H1 (cell line): ENCODE results near the gene POFUT2. TPM values are rescaled to one million over a fixed set of nuclear protein-coding genes. Genes with fewer than 3 reads are reported as not detected.

Experiments used
- CTCF ChIA-PET: fragments of 300-600 bp; sonication (Branson Sonifier 250); formaldehyde crosslinking; loops from one replicate; lab custom pipeline; 2021; ENCODE audit not compliant: partially characterized antibody; lab: Charles Lee
- POLR2A ChIA-PET: fragments of 300-600 bp; sonication (Branson Sonifier 250); formaldehyde crosslinking; loops from one replicate; lab custom pipeline; 2021; ENCODE audit warnings: inconsistent platforms; ENCODE audit not compliant: partially characterized antibody; lab: Charles Lee
- DNase-seq, 2 experiments: peaks; one replicate each; pipeline versions ENCODE4 v3.0.0 to v3.0.0-alpha.2; 2010 to 2022; ENCODE audit warnings: low spot score in 2 of 2, low read depth in 1 of 2, mixed read lengths in 1 of 2
- FAIRE-seq: peaks from 2 replicates; lab custom pipeline; 2011; peaks lifted over from hg19 to GRCh38; lab: Jason Lieb, UNC
- H2AFZ ChIP-seq: 2 replicates; pipeline ENCODE4 v1.8.1; 2012; ENCODE audit warnings: low read length, inconsistent platforms
- H2AK5ac ChIP-seq: 2 replicates; pipeline ENCODE4 v1.6.1; 2013; ENCODE audit warnings: low read depth, low read length
- H2BK120ac ChIP-seq: replicated peaks from 2 replicates; pipeline ENCODE3; 2013; ENCODE audit warnings: low read depth, low read length, inconsistent platforms
- H2BK12ac ChIP-seq: 2 replicates; pipeline ENCODE4 v1.6.1; 2013; ENCODE audit warnings: low read depth, low read length
- H2BK15ac ChIP-seq: 2 replicates; pipeline ENCODE4 v1.6.1; 2013; ENCODE audit warnings: low read length
- H2BK20ac ChIP-seq: 2 replicates; pipeline ENCODE4 v1.6.1; 2013; ENCODE audit warnings: low read length
- H2BK5ac ChIP-seq: 2 replicates; pipeline ENCODE4 v1.6.1; 2013; ENCODE audit warnings: low read depth, low read length
- H3K14ac ChIP-seq: 2 replicates; pipeline ENCODE4 v1.6.1; 2013; ENCODE audit warnings: inconsistent platforms; ENCODE audit not compliant: insufficient read length
- H3K18ac ChIP-seq: 2 replicates; pipeline ENCODE4 v1.6.1; 2013; ENCODE audit warnings: low read length; ENCODE audit errors: extremely low read depth
- H3K23ac ChIP-seq: 2 replicates; pipeline ENCODE4 v1.6.1; 2013; ENCODE audit warnings: inconsistent platforms; ENCODE audit not compliant: insufficient read length
- H3K23me2 ChIP-seq: 2 replicates; pipeline ENCODE4 v1.6.1; 2013; ENCODE audit warnings: low read depth, low read length
- H3K27ac ChIP-seq: 2 replicates; pipeline ENCODE4 v1.6.1; 2011; ENCODE audit warnings: low read depth, low read length, inconsistent platforms
- H3K27me3 ChIP-seq, 4 experiments: replicated peaks in 1 of 4; 1 replicate in 1 of 4; 2 replicates in 3 of 4; pipeline versions ENCODE4 v1.6.1 to v1.8.1; 2011 to 2013; ENCODE audit warnings: low read length in 3 of 4, mild to moderate bottlenecking in 3 of 4, inconsistent platforms in 2 of 4, mixed read lengths in 2 of 4, moderate library complexity in 1 of 4; ENCODE audit not compliant: control insufficient read depth in 3 of 4, insufficient read depth in 3 of 4; ENCODE audit errors: extremely low read depth in 1 of 4
- H3K36me3 ChIP-seq, 4 experiments: 2 replicates each; pipeline versions ENCODE4 v1.6.1 to v1.8.1; 2011 to 2013; ENCODE audit warnings: mild to moderate bottlenecking in 4 of 4, low read length in 3 of 4, moderate library complexity in 2 of 4, control low read depth in 1 of 4, inconsistent platforms in 1 of 4; ENCODE audit not compliant: insufficient read depth in 4 of 4, control insufficient read depth in 2 of 4
- H3K4ac ChIP-seq: replicated peaks from 2 replicates; pipeline ENCODE3; 2013; ENCODE audit warnings: low read length, low read depth, mixed read lengths, inconsistent platforms; ENCODE audit not compliant: insufficient read length
- H3K4me1 ChIP-seq, 4 experiments: replicated peaks in 1 of 4; 1 replicate in 1 of 4; 2 replicates in 3 of 4; pipeline versions ENCODE4 v1.6.1 to v1.8.1; 2011 to 2013; ENCODE audit warnings: low read length in 3 of 4, inconsistent platforms in 2 of 4, mixed read lengths in 1 of 4; ENCODE audit not compliant: insufficient read depth in 4 of 4, control insufficient read depth in 3 of 4
- H3K4me2 ChIP-seq, 2 experiments: 2 replicates each; pipeline versions ENCODE4 v1.6.1 to v1.8.1; 2011 to 2013; ENCODE audit warnings: low read depth in 2 of 2, low read length in 2 of 2, control low read depth in 1 of 2, inconsistent platforms in 1 of 2, mild to moderate bottlenecking in 1 of 2; ENCODE audit not compliant: insufficient read depth in 1 of 2
- H3K4me3 ChIP-seq, 4 experiments: fragments of 200-600, 300-600 bp in 1 of 4; sonication (generic), shearing (Covaris generic), sonication (Bioruptor Twin) in 1 of 4; 2 replicates each; pipeline versions ENCODE4 v1.5.1 to v1.8.1; 2011 to 2016; ENCODE audit warnings: low read length in 4 of 4, low read depth in 3 of 4, control low read depth in 2 of 4, inconsistent platforms in 2 of 4, mild to moderate bottlenecking in 2 of 4, mixed read lengths in 1 of 4, moderate library complexity in 1 of 4; ENCODE audit not compliant: insufficient read depth in 2 of 4; ENCODE audit errors: extremely low read depth in 1 of 4
- H3K56ac ChIP-seq: replicated peaks from 2 replicates; pipeline ENCODE3; 2013; ENCODE audit warnings: low read depth, mild to moderate bottlenecking, mixed read lengths, low read length, inconsistent platforms; ENCODE audit not compliant: insufficient read length
- H3K79me1 ChIP-seq: 2 replicates; pipeline ENCODE4 v1.6.1; 2013; ENCODE audit warnings: low read depth, low read length, control low read depth
- H3K79me2 ChIP-seq, 2 experiments: 2 replicates each; pipeline versions ENCODE4 v1.6.1 to v1.8.1; 2012 to 2013; ENCODE audit warnings: low read length in 2 of 2, mild to moderate bottlenecking in 2 of 2, inconsistent platforms in 1 of 2; ENCODE audit not compliant: insufficient read depth in 2 of 2, control insufficient read depth in 1 of 2
- H3K9ac ChIP-seq, 4 experiments: replicated peaks in 1 of 4; 1 replicate in 1 of 4; 2 replicates in 3 of 4; pipeline versions ENCODE4 v1.6.1 to v1.8.1; 2011 to 2013; ENCODE audit warnings: low read depth in 3 of 4, low read length in 3 of 4, control low read depth in 2 of 4, mild to moderate bottlenecking in 2 of 4, moderate library complexity in 2 of 4, inconsistent platforms in 1 of 4; ENCODE audit errors: extremely low read depth in 1 of 4
- H3K9me3 ChIP-seq, 2 experiments: 2 replicates each; pipeline versions ENCODE4 v1.6.1 to v1.8.1; 2012 to 2013; ENCODE audit warnings: mild to moderate bottlenecking in 2 of 2, moderate library complexity in 2 of 2, control low read depth in 1 of 2, inconsistent platforms in 1 of 2, low read depth in 1 of 2, low read length in 1 of 2, mixed read lengths in 1 of 2; ENCODE audit not compliant: insufficient read depth in 2 of 2
- H4K20me1 ChIP-seq, 2 experiments: replicated peaks in 1 of 2; 2 replicates each; pipeline versions ENCODE3 to v1.8.1; 2011 to 2013; ENCODE audit warnings: inconsistent platforms in 2 of 2, low read length in 2 of 2, mild to moderate bottlenecking in 1 of 2; ENCODE audit not compliant: insufficient read depth in 2 of 2, control insufficient read depth in 1 of 2
- H4K5ac ChIP-seq: 2 replicates; pipeline ENCODE4 v1.6.1; 2013; ENCODE audit warnings: low read length, low read depth, mixed read lengths, inconsistent platforms; ENCODE audit not compliant: insufficient read length
- H4K8ac ChIP-seq: 2 replicates; pipeline ENCODE4 v1.8.0; 2013; ENCODE audit warnings: mild to moderate bottlenecking, moderate library complexity, low read length, inconsistent platforms; ENCODE audit not compliant: insufficient read depth; ENCODE audit errors: extremely low read depth
- H4K91ac ChIP-seq: replicated peaks from 2 replicates; pipeline ENCODE3; 2013; ENCODE audit warnings: low read length, mixed read lengths, inconsistent platforms; ENCODE audit not compliant: insufficient read length
- CHD2 ChIP-seq: IDR thresholded peaks from 2 replicates; pipeline ENCODE4 v1.6.1; 2012; ENCODE audit warnings: low read length, improper control_type of control experiment
- GABPA ChIP-seq: IDR thresholded peaks from 2 replicates; pipeline ENCODE4 v1.6.1; 2011; ENCODE audit warnings: mild to moderate bottlenecking, low read length, moderate library complexity, borderline replicate concordance; ENCODE audit not compliant: insufficient read depth
- SIN3A ChIP-seq, 2 experiments: IDR thresholded peaks in 1 of 2; conservative IDR thresholded peaks in 1 of 2; 2 replicates each; pipeline ENCODE4 v1.6.1; 2011 to 2012; ENCODE audit warnings: low read length in 2 of 2, improper control_type of control experiment in 1 of 2, low read depth in 1 of 2, mild to moderate bottlenecking in 1 of 2
- TAF1 ChIP-seq: IDR thresholded peaks from 2 replicates; pipeline ENCODE4 v1.6.1; 2011; ENCODE audit warnings: mild to moderate bottlenecking, low read depth, low read length
- WGBS, 2 experiments: shearing (Covaris generic) in 1 of 2; methylation state at CpG; one replicate each; pipeline versions ENCODE4 v1.1.6 to v1.1.7; 2013 to 2015; ENCODE audit warnings: low lambda C conversion rate in 2 of 2, mixed read lengths in 2 of 2, inconsistent platforms in 1 of 2, low coverage in 1 of 2, missing lambda C conversion rate in 1 of 2; ENCODE audit not compliant: insufficient replicate concordance in 2 of 2, insufficient coverage in 1 of 2, insufficient read length in 1 of 2; ENCODE audit errors: extremely low coverage in 1 of 2, missing lambda C conversion rate in 1 of 2; 5-methylcytosine and 5-hydroxymethylcytosine counted together
- polyA plus RNA-seq, 7 experiments: library from polyadenylated mRNA; depleted of rRNA in 3 of 7; stranded (reverse) in 5 of 7; unstranded in 2 of 7; fragments of >200 nt in 5 of 7; fragments of 200-250 nt in 2 of 7; gene quantifications; 1 replicate in 5 of 7; 2 replicates in 1 of 7; 4 replicates in 1 of 7; pipeline versions ENCODE4 v1.2.1 to v1.2.3, GENCODE V29; 2011 to 2013; ENCODE audit warnings: missing spikeins in 2 of 7, mixed read lengths in 2 of 7
- total RNA-seq: library from RNA; stranded (reverse); fragmentation: NEBNext Ultra II Directional; extraction: Animal tissue kit (Norgen Biotek cat#: 25700); gene quantifications from 2 replicates; pipeline ENCODE4 v1.2.1, GENCODE V29; 2021

Gene POFUT2
- total and polyA plus RNA-seq, 2 of the 8 experiments (the other 6 are each of a cell fraction or from before 2014, with no cell fraction given) = 13.7 to 32.1 TPM

DNA sequence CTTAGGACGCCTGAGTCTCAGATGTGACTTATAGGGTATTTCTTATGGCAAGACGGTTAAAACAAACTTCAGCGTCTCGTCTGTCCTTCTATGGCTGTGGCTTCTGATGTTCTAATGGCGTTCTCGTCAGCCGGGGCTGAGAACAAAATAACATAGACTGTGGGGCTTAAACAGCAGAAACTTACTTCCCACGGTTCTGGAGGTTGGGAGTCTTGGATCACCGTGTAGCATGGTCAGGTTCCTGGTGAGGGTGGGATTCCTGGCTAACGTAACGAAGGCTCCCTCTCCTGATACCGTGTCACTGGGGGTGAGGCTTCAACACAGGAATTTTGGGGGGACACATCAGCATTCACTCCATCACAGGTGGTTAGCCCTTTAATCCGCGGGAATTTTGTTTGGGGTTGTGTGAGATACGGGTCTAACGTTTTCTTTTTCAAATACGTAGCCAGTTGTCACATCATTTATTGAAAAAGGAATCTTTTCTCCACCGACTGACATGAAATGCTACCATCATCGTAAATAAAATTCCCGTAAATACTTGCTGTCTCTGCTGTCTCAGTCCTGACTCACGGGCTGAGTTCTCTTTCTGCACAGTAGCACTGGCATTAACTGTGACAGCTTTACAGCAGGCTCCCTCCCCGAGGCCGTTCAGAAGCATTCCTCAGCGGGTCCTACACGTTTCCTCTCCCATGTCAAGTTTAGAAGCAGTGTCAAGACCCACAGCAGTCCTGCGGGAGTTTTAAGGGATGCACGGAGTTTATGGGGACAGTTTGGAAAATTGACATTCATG is 8.1 kb upstream of the POFUT2 start:
- no peak overlapping the region for H2AFZ ChIP-seq

More for the DNA sequence above, 8.1 kb upstream of the POFUT2 start:
- Histone ChIP-seq H2BK120ac (no peak overlapping the region), H3K9me3 (no peaks in the 10 kb centered on the region), H3K56ac (no peak overlapping the region), H3K4ac (no peak overlapping the region), H3K23ac (no peak overlapping the region), H2BK12ac (no peak overlapping the region), H3K79me1 (no peaks in the 10 kb centered on the region; the same call in 1 of the 2 replicates), H4K91ac (no peak overlapping the region), H3K4me3 (no peak overlapping the region), H4K8ac (no peak overlapping the region), H4K5ac (no peak overlapping the region), H3K27ac (no peak overlapping the region), H3K18ac (no peak overlapping the region), H3K9ac (no peak overlapping the region), H3K14ac (no peak overlapping the region), H3K36me3 (no peaks in the 10 kb centered on the region), H4K20me1 (peaks cover 0 to 5% of the 10 kb centered on the region in 2 experiments), H3K4me1 (peaks cover 0 to 20% (median 11%) of the 10 kb centered on the region in 4 experiments; a peak in 5 of 7 replicates), H2BK20ac (no peak overlapping the region), H2BK5ac (no peak overlapping the region), H2BK15ac (no peak overlapping the region), H2AK5ac (no peak overlapping the region), H3K4me2 (no peak overlapping the region), H3K79me2 (0 out of 4 replicates have a peak, but pooled peaks cover 0 to 5% of the 10 kb centered on the region in 2 experiments), H3K27me3 (no peaks in the 10 kb centered on the region), H3K23me2 (no peaks in the 10 kb centered on the region; the same call in 1 of the 2 replicates)
- ChIA-PET CTCF (interaction anchor here (0.9 to 3.3 kb wide), 6 partner anchors 10 to 185 kb away, joined by 3 to 24 read pairs (median 3); no protein-coding TSS in a partner anchor), POLR2A (interaction anchor here (1.3 kb wide), 1 partner anchor 21 kb away, joined by 4 read pairs; no protein-coding TSS in a partner anchor)
- no peak for FAIRE-seq
- no peak for TF ChIP-seq CHD2
- no peak for TF ChIP-seq GABPA
- TF ChIP-seq TAF1 = no peak
- no peak for TF ChIP-seq SIN3A (conservative IDR thresholded peaks at IDR 0.05 in 1 of 2, IDR thresholded peaks at IDR 0.05 in 1 of 2; ENCODE audit: low read depth in 1 of 2, low read length in 2 of 2)
- 82% methylated on average over 27 of the region's 27 CpGs; no CpG with 5 or more reads in 1 of the 2 experiments for WGBS, 2 experiments
- DNase-seq = no peak
